Measurements from ENCODE around the gene NTNG2. TPM values are rescaled to one million over a fixed set of nuclear protein-coding genes. Genes with fewer than 3 reads are reported as not detected.

Gene NTNG2
- total RNA-seq, 2 experiments from 2014 or later: 3.8 to 4.8 TPM

GRCh38 chr9:132211570-132211969 is 49.7 kb downstream of the NTNG2 start:
- Mint-ChIP-seq H3K9me3 (ENCODE audit: insufficient read depth) (no peaks in the 10 kb centered on the region), H3K27ac (no peak overlapping the region), H3K27me3 (ENCODE audit: low read depth) (no peaks in the 10 kb centered on the region), H3K4me1 (ENCODE audit: low read depth) (peaks cover 10% of the 10 kb centered on the region), H3K4me3 (no peak overlapping the region), H3K36me3 (ENCODE audit: low read depth) (no peaks in the 10 kb centered on the region)
- ChIA-PET CTCF (no interaction called here), POLR2A (no interaction called here)
- no peak for DNase-seq
- ATAC-seq: no peak

DNA sequence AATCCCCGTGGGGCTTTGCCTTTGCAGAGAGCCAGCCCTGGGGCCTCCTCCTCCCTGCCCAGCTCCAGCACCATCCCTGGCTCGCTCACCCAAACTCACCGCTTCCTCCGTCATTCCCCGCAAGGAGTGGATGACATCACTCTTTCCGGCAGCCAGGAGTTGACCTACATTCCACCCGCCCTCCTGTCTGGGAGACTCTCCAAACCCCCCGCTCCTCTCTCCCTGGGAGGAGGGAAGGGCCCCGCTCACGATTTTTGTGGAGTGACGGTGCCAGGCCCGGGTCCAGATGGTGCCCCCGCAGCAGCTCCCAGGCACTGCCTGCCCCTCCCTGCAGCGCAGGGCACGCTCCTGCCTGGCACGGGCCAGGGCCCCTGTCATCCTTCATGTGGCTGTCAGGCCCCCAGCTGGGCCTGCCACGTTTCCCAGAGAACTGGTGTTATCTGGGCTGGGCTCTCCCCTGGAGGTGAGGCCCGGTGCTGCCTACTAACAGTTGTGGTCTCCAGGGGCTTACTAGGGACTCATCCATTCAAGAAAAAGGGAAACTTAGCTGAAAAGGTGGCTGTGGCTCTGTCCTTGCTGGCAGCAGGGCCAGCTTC is 52.3 kb downstream of the NTNG2 start:
- no peak overlapping the region for H3K27ac Mint-ChIP-seq
- POLR2A ChIA-PET: no interaction called here
- H3K4me1 Mint-ChIP-seq (ENCODE audit: low read depth): peaks cover 11% of the 10 kb centered on the region
- H3K36me3 Mint-ChIP-seq (ENCODE audit: low read depth): no peaks in the 10 kb centered on the region
- ATAC-seq: no peak
- CTCF ChIA-PET: no interaction called here
- peaks cover 3% of the 10 kb centered on the region for H3K27me3 Mint-ChIP-seq (ENCODE audit: low read depth)
- no peak overlapping the region for H3K4me3 Mint-ChIP-seq
- DNase-seq: no peak
- no peaks in the 10 kb centered on the region for H3K9me3 Mint-ChIP-seq (ENCODE audit: insufficient read depth)

DNA sequence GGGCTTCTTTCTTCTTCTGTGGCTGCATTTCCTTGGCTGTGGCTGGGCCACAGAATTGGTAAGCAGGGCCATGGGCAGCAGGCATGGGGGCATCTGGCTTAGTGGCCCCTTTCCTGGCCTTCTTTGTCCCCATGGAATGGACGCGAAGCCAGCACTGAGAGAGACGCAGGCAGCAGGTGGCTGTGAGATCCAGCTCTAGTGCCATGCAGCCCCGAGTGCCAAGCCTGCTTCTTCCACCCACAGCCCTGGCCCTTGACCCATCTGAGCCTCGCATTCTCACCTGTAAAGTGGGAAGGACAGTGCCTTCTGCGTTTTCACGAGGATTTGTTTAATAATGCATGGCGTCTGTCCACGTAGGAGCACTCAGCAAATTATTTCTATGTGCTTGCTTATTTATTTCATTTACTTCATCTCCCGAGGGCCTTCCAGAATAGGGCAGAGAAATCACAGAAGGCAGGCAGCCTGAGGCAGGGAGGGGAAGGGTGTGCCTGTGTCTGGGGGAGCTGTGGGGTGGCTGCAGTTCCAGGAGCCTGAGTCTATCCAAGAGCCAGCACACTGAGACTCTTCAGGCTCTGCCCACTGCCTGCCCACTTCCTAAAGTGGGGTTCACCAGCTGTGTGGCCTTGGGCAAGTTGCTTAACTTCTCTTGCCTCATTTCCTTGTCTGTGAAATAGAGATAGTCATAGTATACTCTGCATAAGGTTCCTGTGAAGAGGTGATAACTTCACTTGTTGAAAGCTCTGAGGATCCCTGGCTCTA is 55.2 kb downstream of the NTNG2 start:
- ATAC-seq: no peak
- no peak overlapping the region for H3K27ac Mint-ChIP-seq
- no peak overlapping the region for H3K4me3 Mint-ChIP-seq
- ChIA-PET CTCF (interaction anchor here (3.6 kb wide), 1 partner anchor 20 kb away, joined by 12 read pairs; no protein-coding TSS in a partner anchor), POLR2A (no interaction called here)
- H3K36me3 Mint-ChIP-seq (ENCODE audit: low read depth): no peaks in the 10 kb centered on the region
- no peak for DNase-seq
- peaks cover 7% of the 10 kb centered on the region for H3K27me3 Mint-ChIP-seq (ENCODE audit: low read depth)
- no peaks in the 10 kb centered on the region for H3K9me3 Mint-ChIP-seq (ENCODE audit: insufficient read depth)
- peaks cover 9% of the 10 kb centered on the region for H3K4me1 Mint-ChIP-seq (ENCODE audit: low read depth)

DNA sequence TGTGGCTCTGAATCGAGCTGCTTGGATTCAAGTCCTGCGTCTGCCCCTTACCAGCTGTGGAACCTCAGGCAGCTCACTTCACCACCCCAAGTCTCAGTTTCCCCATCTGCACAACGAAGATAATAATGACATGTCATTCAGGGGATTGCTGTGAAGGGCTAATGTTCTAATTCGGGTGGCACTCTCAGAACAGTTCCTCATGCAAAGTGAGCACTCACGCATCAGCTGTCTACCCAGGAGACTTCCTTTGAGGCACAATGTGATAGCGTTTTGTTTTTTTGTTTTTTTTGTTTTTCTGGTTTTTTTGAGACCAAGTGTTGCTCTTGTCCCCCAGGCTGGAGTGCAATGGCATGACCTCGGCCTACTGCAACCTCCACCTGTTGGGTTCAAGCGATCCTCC is 56.4 kb downstream of the NTNG2 start:
- Mint-ChIP-seq H3K27ac (no peak overlapping the region), H3K27me3 (ENCODE audit: low read depth) (peaks cover 7% of the 10 kb centered on the region), H3K4me3 (no peak overlapping the region), H3K36me3 (ENCODE audit: low read depth) (no peaks in the 10 kb centered on the region), H3K4me1 (ENCODE audit: low read depth) (peaks cover 9% of the 10 kb centered on the region), H3K9me3 (ENCODE audit: insufficient read depth) (no peaks in the 10 kb centered on the region)
- ChIA-PET POLR2A (no interaction called here), CTCF (interaction anchor here (3.6 kb wide), 1 partner anchor 18 kb away, joined by 12 read pairs; no protein-coding TSS in a partner anchor)
- DNase-seq (no peak), ATAC-seq (no peak)

DNA sequence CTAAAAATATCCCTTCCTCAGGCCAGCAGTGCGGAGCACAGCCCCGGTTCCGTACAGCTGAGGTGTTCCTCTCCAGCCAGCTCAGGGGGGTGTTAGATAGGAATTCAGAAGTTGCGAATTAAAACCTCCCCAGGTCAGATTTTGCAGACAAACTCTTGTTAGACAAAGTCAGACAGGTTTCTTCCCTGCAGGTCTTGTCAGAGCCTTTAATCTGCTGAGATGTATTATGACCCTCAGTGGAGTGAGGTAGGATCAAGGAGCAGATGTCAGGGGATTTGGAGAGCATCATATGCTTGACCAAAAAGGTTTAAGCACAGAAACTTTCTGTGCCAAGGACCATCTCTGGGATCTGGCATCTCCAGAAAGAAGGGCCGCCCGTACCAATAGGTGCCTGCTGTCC is 60.1 kb downstream of the NTNG2 start:
- H3K9me3 Mint-ChIP-seq (ENCODE audit: insufficient read depth): no peaks in the 10 kb centered on the region
- H3K27me3 Mint-ChIP-seq (ENCODE audit: low read depth): peaks cover 7% of the 10 kb centered on the region
- H3K36me3 Mint-ChIP-seq (ENCODE audit: low read depth): no peaks in the 10 kb centered on the region
- ChIA-PET POLR2A (no interaction called here), CTCF (no interaction called here)
- DNase-seq: no peak
- ATAC-seq: no peak
- no peak overlapping the region for H3K4me3 Mint-ChIP-seq
- no peak overlapping the region for H3K27ac Mint-ChIP-seq
- peaks cover 9% of the 10 kb centered on the region for H3K4me1 Mint-ChIP-seq (ENCODE audit: low read depth)

DNA sequence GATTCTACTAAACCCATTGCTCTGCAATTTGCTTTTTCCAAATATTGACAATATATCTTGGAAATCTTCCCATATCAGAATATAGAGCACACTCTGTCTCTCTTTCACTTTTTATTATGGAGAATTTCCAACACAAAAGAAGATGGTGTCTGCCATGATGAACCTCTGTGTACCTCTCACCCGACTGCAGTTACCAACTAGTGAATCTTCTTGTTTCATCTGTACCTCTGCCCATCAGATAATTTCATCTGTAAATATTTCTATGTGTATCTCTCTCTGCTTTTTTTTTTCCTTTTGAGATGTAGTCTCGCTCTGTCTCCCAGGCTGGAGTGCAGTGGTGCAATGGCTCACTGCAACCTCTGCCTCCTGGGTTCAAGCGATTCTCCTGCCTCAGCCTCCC is 62.8 kb downstream of the NTNG2 start:
- CTCF ChIA-PET: no interaction called here
- Mint-ChIP-seq H3K9me3 (ENCODE audit: insufficient read depth) (no peaks in the 10 kb centered on the region), H3K27ac (no peak overlapping the region), H3K27me3 (ENCODE audit: low read depth) (peaks cover 3% of the 10 kb centered on the region), H3K4me1 (ENCODE audit: low read depth) (peaks cover 6% of the 10 kb centered on the region), H3K36me3 (ENCODE audit: low read depth) (no peaks in the 10 kb centered on the region), H3K4me3 (no peak overlapping the region)
- POLR2A ChIA-PET: no interaction called here
- DNase-seq: no peak
- ATAC-seq: no peak

GRCh38 chr9:132226571-132227430 is 64.9 kb downstream of the NTNG2 start:
- ATAC-seq (no peak), DNase-seq (no peak)
- H3K9me3 Mint-ChIP-seq (ENCODE audit: insufficient read depth): no peaks in the 10 kb centered on the region
- H3K27me3 Mint-ChIP-seq (ENCODE audit: low read depth): no peaks in the 10 kb centered on the region
- no peak overlapping the region for H3K27ac Mint-ChIP-seq
- ChIA-PET CTCF (interaction anchor here (1.1 kb wide), 1 partner anchor 9 kb away, joined by 3 read pairs; no protein-coding TSS in a partner anchor), POLR2A (interaction anchor here (1.4 kb wide), 1 partner anchor 10 kb away, joined by 3 read pairs; no protein-coding TSS in a partner anchor)
- no peak overlapping the region for H3K4me3 Mint-ChIP-seq
- H3K4me1 Mint-ChIP-seq (ENCODE audit: low read depth): peaks cover 6% of the 10 kb centered on the region
- no peaks in the 10 kb centered on the region for H3K36me3 Mint-ChIP-seq (ENCODE audit: low read depth)

DNA sequence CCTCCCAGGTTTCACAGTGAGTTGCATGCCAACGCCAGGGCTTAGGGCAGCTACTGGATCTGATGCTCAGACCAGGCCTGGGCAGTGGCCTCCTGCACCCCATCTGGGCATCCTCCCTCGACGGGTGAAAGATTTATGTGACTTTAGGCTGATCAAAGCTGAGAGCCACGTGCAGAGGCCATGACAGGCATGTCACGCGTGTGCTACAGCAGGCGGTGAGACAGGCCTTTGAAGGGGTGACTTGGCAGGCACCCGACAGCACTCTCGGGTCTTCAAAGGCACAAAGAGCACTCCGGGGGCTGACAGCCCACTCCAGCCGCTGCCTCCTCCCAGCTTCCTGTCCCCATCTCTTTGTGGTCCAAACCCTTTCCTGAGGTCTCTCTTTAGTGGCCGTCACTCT is 66.2 kb downstream of the NTNG2 start:
- no peaks in the 10 kb centered on the region for H3K9me3 Mint-ChIP-seq (ENCODE audit: insufficient read depth)
- H3K36me3 Mint-ChIP-seq (ENCODE audit: low read depth): no peaks in the 10 kb centered on the region
- ChIA-PET CTCF (no interaction called here), POLR2A (no interaction called here)
- ATAC-seq: no peak
- no peak overlapping the region for H3K4me3 Mint-ChIP-seq
- H3K4me1 Mint-ChIP-seq (ENCODE audit: low read depth): peaks cover 6% of the 10 kb centered on the region
- no peak for DNase-seq
- no peak overlapping the region for H3K27ac Mint-ChIP-seq
- no peaks in the 10 kb centered on the region for H3K27me3 Mint-ChIP-seq (ENCODE audit: low read depth)

DNA sequence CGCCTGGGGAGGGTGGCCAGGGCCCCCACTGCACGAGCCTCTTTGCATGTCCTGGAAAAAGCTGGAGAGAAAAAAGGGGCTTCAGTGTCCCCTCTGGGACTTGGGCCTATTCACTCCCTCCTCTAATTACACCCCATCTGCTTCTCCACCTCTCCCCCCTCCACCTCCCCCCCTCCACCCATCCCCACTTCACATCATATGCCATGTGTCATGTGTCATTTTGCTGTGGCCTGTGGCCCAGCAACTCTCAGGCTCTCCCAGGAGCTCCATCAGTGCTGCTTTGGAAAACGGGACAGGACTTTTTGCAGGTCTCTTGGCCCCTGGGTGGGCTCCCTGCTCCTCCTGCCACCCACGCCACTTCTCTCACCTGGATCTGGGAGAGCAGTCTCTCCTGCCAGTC is 68.7 kb downstream of the NTNG2 start:
- ATAC-seq: no peak
- no peaks in the 10 kb centered on the region for H3K9me3 Mint-ChIP-seq (ENCODE audit: insufficient read depth)
- ChIA-PET POLR2A (no interaction called here), CTCF (no interaction called here)
- no peak for DNase-seq
- no peaks in the 10 kb centered on the region for H3K36me3 Mint-ChIP-seq (ENCODE audit: low read depth)
- no peak overlapping the region for H3K4me3 Mint-ChIP-seq
- peaks cover 6% of the 10 kb centered on the region for H3K4me1 Mint-ChIP-seq (ENCODE audit: low read depth)
- no peaks in the 10 kb centered on the region for H3K27me3 Mint-ChIP-seq (ENCODE audit: low read depth)
- no peak overlapping the region for H3K27ac Mint-ChIP-seq

- CTCF ChIA-PET: no interaction called here
- POLR2A ChIA-PET: no interaction called here
- H3K27me3 Mint-ChIP-seq (ENCODE audit: low read depth): no peaks in the 10 kb centered on the region
- ATAC-seq (no peak), DNase-seq (no peak)
- H3K27ac Mint-ChIP-seq: no peak overlapping the region
- no peak overlapping the region for H3K4me3 Mint-ChIP-seq
- H3K9me3 Mint-ChIP-seq (ENCODE audit: insufficient read depth): no peaks in the 10 kb centered on the region
- H3K36me3 Mint-ChIP-seq (ENCODE audit: low read depth): no peaks in the 10 kb centered on the region
- peaks cover 6% of the 10 kb centered on the region for H3K4me1 Mint-ChIP-seq (ENCODE audit: low read depth)
These were observed 69.3 kb downstream of the NTNG2 start for GRCh38 chr9:132231019-132231701.

DNA sequence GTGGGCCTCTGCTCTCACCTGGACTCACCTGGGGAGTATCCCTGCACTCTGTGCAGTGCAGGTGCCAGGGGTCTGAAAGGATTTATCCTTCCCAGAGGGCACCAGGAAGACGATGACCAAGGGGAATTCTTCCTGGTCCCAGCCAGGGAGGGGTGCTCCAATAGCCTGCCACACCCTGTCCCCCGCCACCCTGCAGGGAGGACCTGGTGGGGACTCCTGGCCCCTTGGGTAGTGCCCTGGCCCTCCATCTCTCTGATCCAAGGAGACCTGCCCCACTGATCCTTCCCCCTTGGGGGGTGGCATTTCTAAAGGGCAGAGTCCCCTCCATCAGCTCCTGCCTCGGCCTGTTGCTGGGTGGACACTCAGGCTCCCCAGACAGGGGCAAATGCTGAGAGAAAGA is 70.7 kb downstream of the NTNG2 start:
- Mint-ChIP-seq H3K36me3 (ENCODE audit: low read depth) (no peaks in the 10 kb centered on the region), H3K27ac (no peak overlapping the region), H3K4me1 (ENCODE audit: low read depth) (peaks cover 6% of the 10 kb centered on the region), H3K27me3 (ENCODE audit: low read depth) (no peaks in the 10 kb centered on the region), H3K4me3 (no peak overlapping the region), H3K9me3 (ENCODE audit: insufficient read depth) (no peaks in the 10 kb centered on the region)
- ATAC-seq (no peak), DNase-seq (no peak)
- ChIA-PET POLR2A (no interaction called here), CTCF (interaction anchor here (8.5 kb wide), 1 partner anchor 63 kb away, joined by 146 read pairs; no protein-coding TSS in a partner anchor)

Measured in activated CD8-positive, alpha-beta T cell treated with anti-CD3 and anti-CD28 coated beads, Interleukin-2, amount 10 ng/mL, durations not matched to agents 7 days and 5 days (primary cell).